Caco-2 (cell line): ENCODE results near the gene DR1. TPM values are rescaled to one million over a fixed set of nuclear protein-coding genes. Genes with fewer than 3 reads are reported as not detected.

Source experiments
- Bru-seq: library from RNA; stranded (reverse); fragments of 400-500 nt; gene quantifications from one replicate; lab custom pipeline; 2021; lab: Mats Ljungman, UMichigan
- BruChase-seq, 2 experiments: library from RNA; stranded (reverse); fragments of 400-500 nt; gene quantifications; one replicate each; lab custom pipeline; 2021; lab: Mats Ljungman, UMichigan
- BruUV-seq: library from RNA; stranded (reverse); fragments of 400-500 nt; replicated peaks from 2 replicates; lab custom pipeline; 2021; lab: Mats Ljungman, UMichigan
- CTCF ChIA-PET: fragments of 300-600 bp; sonication (Branson Sonifier 250); formaldehyde crosslinking; loops from one replicate; lab custom pipeline; 2022; ENCODE audit warnings: antibody characterized with exemption; lab: Charles Lee
- POLR2A ChIA-PET: fragments of 300-600 bp; sonication (Branson Sonifier 250); formaldehyde crosslinking; loops from one replicate; lab custom pipeline; 2022; ENCODE audit warnings: antibody characterized with exemption; lab: Charles Lee
- DNase-seq, 2 experiments: peaks; one replicate each; pipeline versions ENCODE4 v3.0.0 to v3.0.0-alpha.2; 2020 to 2022
- H3K27me3 ChIP-seq: replicated peaks from 2 replicates; pipeline ENCODE4 v1.6.0; 2011; ENCODE audit warnings: low read length; ENCODE audit not compliant: control insufficient read depth, insufficient read depth
- H3K36me3 ChIP-seq: 2 replicates; pipeline ENCODE4 v1.5.1; 2011; ENCODE audit warnings: low read length; ENCODE audit not compliant: control insufficient read depth, insufficient read depth
- H3K4me1 ChIP-seq: fragments of 250-450 bp; sonication (Bioruptor Pico); 2 replicates; pipeline ENCODE4 v1.5.1; 2020; ENCODE audit warnings: mild to moderate bottlenecking
- H3K4me3 ChIP-seq: 2 replicates; pipeline ENCODE4 v1.5.1; 2011; ENCODE audit warnings: low read depth, mild to moderate bottlenecking, control low read depth, low read length
- H3K9me3 ChIP-seq: fragments of 250-450 bp; sonication (Bioruptor Pico); 2 replicates; pipeline ENCODE4 v1.5.1; 2020; ENCODE audit warnings: mild to moderate bottlenecking, moderate library complexity
- H3K27ac Mint-ChIP-seq: one replicate; pipeline ENCODE4 v1.8.0; 2022; ENCODE audit warnings: mixed read lengths; ENCODE audit not compliant: unreplicated experiment
- H3K27me3 Mint-ChIP-seq: one replicate; pipeline ENCODE4 v1.8.0; 2022; ENCODE audit warnings: mixed read lengths; ENCODE audit not compliant: insufficient read depth, unreplicated experiment
- H3K36me3 Mint-ChIP-seq: one replicate; pipeline ENCODE4 v1.8.0; 2022; ENCODE audit warnings: mild to moderate bottlenecking, mixed read lengths; ENCODE audit not compliant: insufficient read depth, unreplicated experiment
- H3K4me1 Mint-ChIP-seq: one replicate; pipeline ENCODE4 v1.8.0; 2022; ENCODE audit warnings: low read depth, mixed read lengths; ENCODE audit not compliant: unreplicated experiment
- H3K4me3 Mint-ChIP-seq: one replicate; pipeline ENCODE4 v1.8.0; 2022; ENCODE audit warnings: mild to moderate bottlenecking, moderate library complexity, mixed read lengths; ENCODE audit not compliant: unreplicated experiment
- H3K9me3 Mint-ChIP-seq: one replicate; pipeline ENCODE4 v1.8.0; 2022; ENCODE audit warnings: mixed read lengths; ENCODE audit not compliant: unreplicated experiment
- CTCF ChIP-seq, 2 experiments: fragments of 200-600 bp in 1 of 2; IDR thresholded peaks; 1 replicate in 1 of 2; 2 replicates in 1 of 2; pipeline versions ENCODE4 v1.5.1 to v1.8.0; 2011 to 2022; ENCODE audit warnings: antibody characterized with exemption in 1 of 2, control low read depth in 1 of 2, inconsistent platforms in 1 of 2, low read depth in 1 of 2, low read length in 1 of 2, mild to moderate bottlenecking in 1 of 2, moderate library complexity in 1 of 2; ENCODE audit not compliant: insufficient read depth in 1 of 2, severe bottlenecking in 1 of 2, unreplicated experiment in 1 of 2
- intact Hi-C: fragments of 100-400 bp; cut with micrococcal nuclease; formaldehyde crosslinking; loops from one replicate; pipeline ENCODE4 v1.10.0; 2022; ENCODE audit not compliant: unreplicated experiment
- long read RNA-seq: library from polyadenylated mRNA; stranded (forward); transcript quantifications from one replicate; pipeline ENCODE4 v2.0.0, GENCODE V29; 2022
- total RNA-seq: library from RNA; stranded (reverse); gene quantifications from 2 replicates; pipeline ENCODE4 v1.2.3, GENCODE V29; 2022

Gene DR1
- total RNA-seq = 29.9 and 30.5 TPM in 2 replicates
- percentile 87 among the genes with signal in this experiment for Bru-seq, nascent RNA
- percentile 92 among the genes with signal in this experiment for BruChase-seq, experiment 1, labeled RNA remaining after a 2-hour chase
- BruChase-seq, experiment 2, labeled RNA remaining after a 6-hour chase = percentile 91 among the genes with signal in this experiment
- long read RNA-seq, full-length matches to known transcripts = 60 of 61 reads
- long read RNA-seq, partial matches to known transcripts = 0 of 61 reads
- long read RNA-seq, other reads (novel, unspliced or antisense) = 1 of 61 reads

- H3K4me1 Mint-ChIP-seq = no peaks in the 10 kb centered on the region
- DNase-seq = peak; percentile 92 to 93
- peaks cover 8% of the 10 kb centered on the region for H3K36me3 Mint-ChIP-seq
- no peaks in the 10 kb centered on the region for H3K36me3 ChIP-seq
- ChIA-PET CTCF (interaction anchor here (0.6 to 2.6 kb wide), 3 partner anchors 41 to 265 kb away, joined by 3 to 13 read pairs (median 3); partner anchors contain the start of gene FNBP1L), POLR2A (interaction anchor here (0.6 to 2.2 kb wide), 2 partner anchors 41 to 70 kb away, joined by 3 to 8 read pairs; no protein-coding TSS in a partner anchor)
- no peaks in the 10 kb centered on the region for H3K27me3 Mint-ChIP-seq
- no TSS peak for BruUV-seq
- H3K27ac Mint-ChIP-seq = peak within 1 kb of the TSS; percentile 96
- H3K4me3 Mint-ChIP-seq = peak within 1 kb of the TSS; percentile 94
- intact Hi-C loops = loop anchor here (1.0 kb wide), 1 partner anchor 42 kb away; no protein-coding TSS in a partner anchor
- no peaks in the 10 kb centered on the region for H3K9me3 ChIP-seq
- peak within 1 kb of the TSS; percentile 64 for H3K4me3 ChIP-seq
- no peak for TF ChIP-seq CTCF (IDR thresholded peaks at IDR 0.05; ENCODE audit: insufficient read depth in 1 of 2, low read depth in 1 of 2, low read length in 1 of 2, severe bottlenecking in 1 of 2, unreplicated experiment in 1 of 2)
- no peaks in the 10 kb centered on the region for H3K27me3 ChIP-seq
- H3K4me1 ChIP-seq = peaks cover 6% of the 10 kb centered on the region; the same call in 1 of the 2 replicates
- H3K9me3 Mint-ChIP-seq = no peaks in the 10 kb centered on the region
These were observed at the start of gene DR1 for GRCh38 chr1:93345633-93346420. Gene DR1, plus strand, starts transcription at chr1:93345907. Its CDS starts 739 bp downstream, at chr1:93346646.

GRCh38 chr1:93296555-93297154 lies 49.1 kb upstream of the DR1 start:
- Histone ChIP-seq H3K36me3 (no peaks in the 10 kb centered on the region), H3K9me3 (no peaks in the 10 kb centered on the region), H3K27me3 (no peaks in the 10 kb centered on the region), H3K4me1 (no peaks in the 10 kb centered on the region), H3K4me3 (no peak overlapping the region)
- DNase-seq = no peak
- Mint-ChIP-seq H3K27me3 (no peaks in the 10 kb centered on the region), H3K9me3 (no peaks in the 10 kb centered on the region), H3K4me1 (no peaks in the 10 kb centered on the region), H3K36me3 (no peaks in the 10 kb centered on the region), H3K27ac (no peak overlapping the region), H3K4me3 (no peak overlapping the region)
- ChIA-PET POLR2A (no interaction called here), CTCF (no interaction called here)
- no peak for TF ChIP-seq CTCF (IDR thresholded peaks at IDR 0.05; ENCODE audit: insufficient read depth in 1 of 2, low read depth in 1 of 2, low read length in 1 of 2, severe bottlenecking in 1 of 2, unreplicated experiment in 1 of 2)
- intact Hi-C loops = no loop called here
- BruUV-seq = no TSS peak

DNA sequence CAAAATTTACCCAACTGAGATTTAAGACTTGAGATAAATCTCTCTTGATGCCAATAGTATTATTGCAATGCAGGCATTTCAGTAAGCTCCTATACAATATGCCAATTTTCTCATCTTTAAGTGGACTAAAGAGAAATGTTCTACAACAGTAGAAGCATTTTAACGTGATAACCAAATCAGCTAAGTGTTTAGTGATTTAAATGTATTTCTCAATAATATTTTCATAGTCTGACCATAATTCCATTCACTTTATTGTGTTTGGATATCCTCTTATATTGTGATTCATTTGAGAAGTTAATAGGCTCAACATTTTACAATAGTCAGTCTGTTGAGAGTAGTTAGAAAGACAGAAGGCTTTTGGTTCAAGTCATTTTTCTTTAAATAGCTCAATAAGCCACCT lies 44.6 kb upstream of the DR1 start:
- BruUV-seq = no TSS peak
- CTCF ChIA-PET = no interaction called here

More for the DNA sequence above, 44.6 kb upstream of the DR1 start:
- Histone ChIP-seq H3K4me1 (no peaks in the 10 kb centered on the region), H3K27me3 (no peaks in the 10 kb centered on the region), H3K36me3 (no peaks in the 10 kb centered on the region), H3K9me3 (no peaks in the 10 kb centered on the region), H3K4me3 (no peak overlapping the region)
- H3K27ac Mint-ChIP-seq = no peak overlapping the region
- H3K36me3 Mint-ChIP-seq = no peaks in the 10 kb centered on the region
- peaks cover 6% of the 10 kb centered on the region for H3K4me1 Mint-ChIP-seq
- POLR2A ChIA-PET = no interaction called here
- no peak overlapping the region for H3K4me3 Mint-ChIP-seq
- DNase-seq = no peak
- no peaks in the 10 kb centered on the region for H3K9me3 Mint-ChIP-seq
- H3K27me3 Mint-ChIP-seq = peaks cover 4% of the 10 kb centered on the region
- intact Hi-C loops = loop anchor here (10.0 kb wide), 1 partner anchor 544 kb away; no protein-coding TSS in a partner anchor
- TF ChIP-seq CTCF (IDR thresholded peaks at IDR 0.05; ENCODE audit: insufficient read depth in 1 of 2, low read depth in 1 of 2, low read length in 1 of 2, severe bottlenecking in 1 of 2, unreplicated experiment in 1 of 2) = no peak
